DMS 273 (cell line): ENCODE results near the gene ALK.

Source experiments
- DNase-seq: peaks from one replicate; lab custom pipeline; 2025; ENCODE audit not compliant: unreplicated experiment; lab: John Stamatoyannopoulos, UW

Gene ALK

GRCh38 chr2:29184531-29184930 lies 736.9 kb downstream of the ALK start:
- DNase-seq, result no peak

DNA sequence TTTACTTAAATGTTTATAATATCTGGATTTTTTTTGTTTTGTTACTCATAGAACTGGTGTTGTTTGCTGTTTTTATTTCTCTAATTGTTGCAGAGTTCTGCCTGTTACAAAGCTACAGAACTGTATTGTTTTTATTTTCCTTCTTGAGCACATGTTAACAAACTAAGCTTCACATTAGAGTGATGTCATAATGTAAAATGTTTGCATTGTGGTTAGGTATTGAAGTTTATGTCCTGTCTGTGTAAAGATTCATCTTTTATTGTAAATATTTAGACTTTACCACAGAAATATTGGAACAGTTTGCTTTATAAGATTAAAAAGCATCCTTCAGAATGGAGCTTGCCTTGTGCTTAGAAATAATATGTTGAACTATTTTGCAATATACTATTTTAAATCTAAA lies 738.5 kb downstream of the ALK start:
- DNase-seq, result no peak

GRCh38 chr2:29182334-29182733 lies 739.1 kb downstream of the ALK start:
- DNase-seq, result no peak

DNA sequence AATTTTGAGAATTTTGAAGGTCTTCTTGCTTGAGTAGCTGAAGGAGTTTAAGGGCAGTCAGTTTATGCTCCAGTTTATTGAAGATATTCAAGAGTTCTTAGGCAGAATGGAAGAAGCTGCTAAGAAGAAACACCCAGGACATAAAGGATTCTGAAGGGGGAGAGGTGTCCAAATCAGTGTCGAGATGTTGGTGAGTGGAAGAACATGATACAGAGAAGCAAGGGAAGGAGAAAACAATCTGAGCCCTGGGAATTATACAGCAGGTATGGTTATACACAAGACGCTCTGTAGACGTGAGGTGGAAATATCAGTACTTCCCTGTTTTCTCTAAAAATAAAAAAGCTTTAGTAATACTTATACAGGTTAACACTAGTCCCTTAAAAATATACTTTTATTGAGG lies 746.0 kb downstream of the ALK start:
- no peak for DNase-seq

DNA sequence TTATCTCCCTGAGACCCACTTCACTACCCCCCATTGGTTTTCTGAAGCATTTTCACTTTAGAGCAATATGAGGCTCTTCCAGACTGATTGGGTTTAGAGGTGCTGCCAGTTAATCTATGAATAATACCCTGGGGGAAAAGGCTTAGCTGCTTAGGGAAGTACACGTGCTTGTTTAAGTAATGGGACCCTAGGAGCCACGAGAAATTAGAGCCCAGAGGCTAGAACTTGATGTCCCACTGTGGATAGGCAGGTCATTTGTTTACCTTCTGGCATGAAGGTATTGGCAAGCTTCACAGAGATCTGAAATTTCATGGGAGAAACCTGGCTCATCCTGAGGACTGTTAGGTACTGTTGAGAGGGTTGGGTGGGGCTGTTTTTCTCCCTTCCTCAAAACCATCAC lies 746.4 kb downstream of the ALK start:
- no peak for DNase-seq

DNA sequence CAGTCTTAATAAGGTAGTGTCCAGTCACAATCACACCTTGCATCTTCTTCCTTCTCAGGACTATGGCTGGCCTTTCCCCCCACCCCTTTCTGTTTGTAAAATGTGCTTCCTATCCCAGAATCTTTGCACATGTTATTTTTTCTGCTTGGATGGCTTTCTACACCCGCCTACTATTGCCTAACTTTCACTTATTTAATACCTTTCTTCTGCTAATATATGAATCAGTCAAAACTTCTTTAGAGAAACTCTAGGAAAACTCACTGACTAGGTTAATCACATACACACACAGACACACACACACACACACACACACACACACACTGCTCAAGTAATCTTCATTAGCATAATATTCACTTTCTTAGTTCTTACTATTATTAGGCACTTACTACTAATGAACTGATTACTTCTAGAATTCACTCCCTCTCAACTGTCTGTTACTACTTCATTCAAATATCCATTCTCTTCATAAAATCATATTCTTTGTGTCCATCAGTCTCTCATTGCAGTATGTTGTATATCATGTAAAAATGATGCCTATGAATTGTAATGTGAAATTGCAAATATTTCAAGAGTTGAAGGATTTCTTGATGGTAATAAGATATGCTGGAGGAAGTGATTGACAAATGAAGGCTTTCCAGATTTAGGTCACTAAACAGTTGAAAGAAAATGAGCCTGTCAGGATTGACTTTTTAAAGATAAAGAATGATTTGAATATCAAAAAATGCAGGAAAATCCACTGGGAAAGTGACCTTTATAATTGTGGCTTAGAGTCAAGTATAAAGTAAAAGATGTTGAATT lies 754.9 kb downstream of the ALK start:
- no peak for DNase-seq

DNA sequence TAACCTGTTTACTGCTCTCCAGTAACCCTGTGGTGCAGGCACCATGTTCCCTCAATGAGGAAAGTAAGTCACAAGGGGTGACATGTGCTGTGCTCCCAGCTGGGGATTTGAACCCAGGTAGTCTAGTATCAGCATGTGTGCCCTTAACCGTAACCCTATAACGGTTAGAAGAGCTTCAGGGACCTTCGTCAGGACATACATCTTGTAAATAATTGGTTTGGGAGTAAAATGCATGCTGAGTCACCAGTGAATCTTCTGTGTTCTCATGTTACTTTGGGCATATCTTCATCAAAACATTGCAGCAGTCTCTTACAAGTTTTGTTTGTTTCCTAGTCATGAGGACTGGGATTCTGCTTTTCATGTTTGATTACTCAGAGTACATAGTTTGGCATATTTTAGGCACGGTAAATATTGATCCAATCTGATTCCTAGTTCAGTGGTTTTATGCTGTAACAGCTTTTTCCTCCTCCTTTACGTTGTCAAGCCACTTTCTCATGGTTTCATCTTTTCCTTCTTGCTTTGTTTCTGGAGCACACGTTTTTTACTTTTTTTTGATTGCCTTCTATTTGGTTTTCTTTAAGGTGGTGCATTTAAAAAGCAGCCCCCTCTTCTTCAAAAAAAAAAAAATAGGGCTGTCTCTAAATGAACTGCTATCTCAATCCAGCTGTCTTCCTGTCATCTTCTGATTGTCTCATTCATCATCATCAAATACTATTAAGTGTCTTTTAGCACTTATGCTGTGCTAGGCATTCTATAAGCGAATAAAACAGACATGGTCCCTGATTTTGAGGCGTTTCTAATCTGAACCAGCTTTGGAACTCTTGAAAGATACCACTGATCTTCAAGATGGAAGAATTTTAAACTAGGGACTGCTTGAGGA lies 755.8 kb downstream of the ALK start:
- peak; percentile 48 for DNase-seq

DNA sequence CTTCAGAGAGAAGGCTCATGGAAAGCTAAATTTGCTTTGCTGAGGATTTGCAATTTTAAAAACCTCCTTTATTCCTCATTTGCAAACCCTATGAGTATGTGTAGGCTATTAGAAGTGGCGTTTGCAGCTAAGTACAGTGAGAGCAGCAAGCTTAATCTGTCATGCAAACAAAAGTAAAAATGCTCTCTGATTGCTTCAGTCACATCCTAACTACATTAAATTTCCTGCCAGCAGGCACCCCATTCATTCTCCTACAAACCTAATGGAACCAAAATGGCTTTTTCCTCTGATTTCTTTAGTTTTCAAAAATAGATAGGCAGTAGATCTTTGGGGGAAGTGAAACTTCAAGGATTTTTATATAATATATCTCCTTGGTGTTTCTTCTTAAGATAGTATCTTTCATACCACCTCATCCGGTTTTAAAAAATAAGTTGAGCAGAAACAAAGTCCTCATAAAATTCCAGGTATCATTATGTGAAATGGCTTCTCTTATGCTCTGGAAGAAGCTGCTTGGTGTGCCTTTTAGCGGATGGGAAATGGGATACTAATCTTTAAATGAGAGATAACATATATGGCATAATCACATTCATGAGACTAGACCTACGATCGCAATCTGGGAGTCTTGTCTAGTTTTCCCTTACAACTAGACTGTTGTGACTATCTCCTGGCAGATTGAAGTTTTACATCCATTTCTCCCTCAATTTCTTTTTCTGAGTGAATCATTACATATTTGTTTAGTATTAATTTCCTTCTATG lies 757.1 kb downstream of the ALK start:
- DNase-seq, result no peak

DNA sequence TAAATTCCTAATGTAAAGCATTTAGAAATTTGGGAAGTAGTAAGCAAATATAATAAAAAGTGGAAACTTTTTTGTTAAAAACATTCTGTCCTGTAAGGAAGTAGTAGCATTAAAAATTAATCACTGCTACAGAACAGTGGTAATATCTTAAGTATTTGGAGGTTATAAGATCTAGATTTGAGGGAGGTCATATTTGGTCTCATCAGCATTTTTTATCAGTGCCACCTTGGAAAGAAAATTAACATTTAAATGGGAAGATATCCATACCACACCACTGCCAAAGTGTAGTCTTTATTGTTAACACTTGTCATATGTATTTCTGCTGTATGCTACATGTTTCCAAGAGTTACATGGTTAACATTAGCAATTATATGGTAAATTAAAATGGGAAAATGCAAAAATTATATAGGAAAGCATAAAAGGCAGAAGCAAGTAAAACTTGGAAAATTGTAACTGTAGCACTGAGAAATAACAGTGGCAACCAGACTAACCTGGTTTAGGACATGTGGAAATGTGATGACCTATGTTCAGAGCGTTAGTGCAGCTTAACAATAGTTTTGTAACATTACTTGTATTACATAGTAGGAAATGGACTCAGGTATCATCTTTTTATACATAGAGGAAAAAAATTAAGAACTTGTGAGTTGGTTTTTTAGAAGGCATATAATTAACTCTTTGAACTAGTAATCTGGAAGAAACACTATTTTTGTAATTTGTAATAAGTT lies 759.0 kb downstream of the ALK start:
- DNase-seq, result no peak

- no peak for DNase-seq
These were observed 761.2 kb downstream of the ALK start for GRCh38 chr2:29160184-29160583.

GRCh38 chr2:29159125-29159524 lies 762.3 kb downstream of the ALK start:
- no peak for DNase-seq

DNA sequence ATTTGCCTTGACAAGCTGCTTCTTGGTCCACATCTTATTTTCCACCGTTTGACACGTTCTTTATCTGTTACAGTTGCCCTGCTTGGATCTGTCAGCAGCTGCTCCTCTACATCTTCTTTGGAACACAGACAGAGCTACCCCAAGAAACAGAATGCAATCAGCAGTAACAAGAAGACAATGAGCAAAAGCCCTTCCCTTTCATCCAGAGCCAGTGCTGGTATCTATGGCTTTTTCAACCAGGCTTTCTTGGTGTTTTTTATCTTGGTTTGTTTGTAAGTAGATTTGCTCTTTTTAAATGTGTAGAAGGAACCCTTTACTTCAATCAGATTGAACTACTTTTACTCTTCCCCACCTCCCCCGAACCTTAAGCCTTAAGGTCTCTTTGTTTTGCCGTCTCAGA lies 764.3 kb downstream of the ALK start:
- DNase-seq, result no peak

DNA sequence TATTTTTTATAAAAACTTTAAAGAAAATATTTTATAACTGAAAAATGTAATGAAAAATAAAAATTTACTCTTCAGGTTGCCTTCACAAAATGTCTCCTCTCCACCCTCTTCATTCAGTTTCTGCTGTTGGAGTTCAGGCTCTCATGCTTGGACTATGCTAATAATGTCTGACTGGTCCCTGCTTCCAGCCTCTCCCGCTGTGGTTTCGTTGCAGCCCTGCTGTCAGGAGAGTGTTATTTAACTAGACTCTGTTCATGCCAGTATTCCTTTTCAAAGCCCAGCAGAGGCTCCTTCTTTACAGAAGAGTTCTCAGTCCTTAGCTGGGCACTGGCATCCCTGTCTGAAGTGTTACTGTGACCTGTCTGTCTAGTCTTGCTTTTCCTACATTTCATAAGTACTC lies 765.8 kb downstream of the ALK start:
- no peak for DNase-seq

DNA sequence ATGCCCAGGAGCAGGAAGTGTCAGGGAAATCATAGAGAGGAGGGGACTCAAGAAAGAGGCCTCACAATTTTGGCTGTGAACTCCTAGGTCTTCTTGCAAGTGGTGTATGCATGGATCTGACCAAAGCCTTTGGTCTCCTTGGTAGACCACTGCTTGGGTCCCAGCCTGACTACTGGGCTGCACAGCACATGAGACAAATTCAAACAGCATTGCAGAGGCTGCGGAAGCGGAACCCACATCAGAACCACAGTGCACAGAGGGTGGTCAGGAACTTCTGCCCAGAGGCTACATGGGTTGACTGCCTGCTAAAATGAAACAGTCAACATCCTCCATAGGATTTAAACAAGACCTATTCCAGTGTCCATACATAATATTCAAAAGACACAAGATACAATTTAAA lies 766.8 kb downstream of the ALK start:
- DNase-seq, result no peak

GRCh38 chr2:29147963-29148362 lies 773.4 kb downstream of the ALK start:
- DNase-seq, result no peak

DNA sequence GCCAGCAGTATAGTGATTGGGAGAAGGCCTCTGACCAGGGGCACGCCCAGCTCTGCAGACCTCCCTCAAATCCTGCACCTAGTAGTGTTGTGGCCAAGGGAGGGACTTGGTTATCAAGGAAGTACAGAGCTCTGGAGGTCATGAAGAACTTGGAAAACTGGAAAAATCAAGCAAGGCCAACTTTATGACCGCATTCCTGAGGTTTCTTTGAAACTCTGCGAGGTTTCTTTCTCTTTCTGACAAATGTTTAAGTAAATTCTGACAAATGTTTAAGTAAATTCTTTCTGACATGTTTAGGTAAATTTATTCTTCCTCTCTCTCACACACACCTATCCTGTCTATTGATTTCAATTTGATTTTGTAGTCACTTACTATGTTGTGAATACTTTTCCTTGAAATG lies 775.2 kb downstream of the ALK start:
- no peak for DNase-seq

DNA sequence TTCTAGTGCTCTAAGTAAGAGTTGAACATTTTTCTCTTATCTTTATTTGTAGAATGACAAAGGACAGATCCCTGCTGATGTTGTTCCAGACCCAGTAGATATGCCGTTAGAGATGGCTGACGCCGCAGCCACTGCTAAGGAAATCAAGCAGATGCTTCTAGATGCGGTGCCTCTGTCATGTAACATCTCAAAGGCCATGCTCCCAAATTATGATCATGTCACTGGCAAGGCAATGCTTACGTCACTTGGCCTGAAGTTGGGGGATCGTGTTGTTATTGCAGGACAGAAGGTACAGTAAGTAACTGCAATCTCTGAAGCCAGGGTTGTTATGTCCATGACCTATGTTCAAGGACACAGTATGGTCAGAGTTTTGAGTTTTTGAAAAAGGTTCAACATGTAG lies 777.7 kb downstream of the ALK start:
- no peak for DNase-seq
